HCT116 (cell line): Measurements from ENCODE around the gene TCF7L1. TPM values are rescaled to one million over a fixed set of nuclear protein-coding genes. Genes with fewer than 3 reads are reported as not detected.

Source experiments
- ATAC-seq: fragments of 200-7000 bp; cut with Tn5 transposase; 2 replicates; pipeline ENCODE4 v1.9.1; 2020; ENCODE audit warnings: mild to moderate bottlenecking, moderate library complexity
- BruUV-seq: library from RNA; stranded (reverse); fragments of 400-500 nt; replicated peaks from 2 replicates; lab custom pipeline; 2021; lab: Mats Ljungman, UMichigan
- CTCF ChIA-PET: fragments of 300-600 bp; sonication (Branson Sonifier 250); formaldehyde crosslinking; loops from one replicate; lab custom pipeline; 2021; ENCODE audit warnings: antibody characterized with exemption; lab: Charles Lee
- POLR2A ChIA-PET: fragments of 300-600, 350-600 bp; sonication (Branson Sonifier 250); formaldehyde crosslinking; loops from one replicate; lab custom pipeline; 2021; ENCODE audit warnings: antibody characterized with exemption; lab: Charles Lee
- RAD21 ChIA-PET, 2 experiments: fragments of 300-600 bp; sonication (Branson Sonifier 250); formaldehyde crosslinking; loops; one replicate each; lab custom pipeline; 2023; ENCODE audit warnings: low total read pairs in 2 of 2; ENCODE audit not compliant: uncharacterized antibody in 2 of 2, unreplicated experiment in 2 of 2, low non-redundant PET in 1 of 2; lab: Charles Lee
- DNase-seq: peaks from one replicate; pipeline ENCODE4 v3.0.0-alpha.2; 2010; ENCODE audit warnings: low read depth, low spot score
- H2AFZ ChIP-seq: fragments of 200-600 bp; shearing (Covaris generic), sonication (generic); 2 replicates; pipeline ENCODE4 v1.6.1; 2017; ENCODE audit warnings: low read depth, mixed run types, mixed read lengths, antibody characterized with exemption, low read length; ENCODE audit not compliant: poor library complexity, severe bottlenecking
- H3K27ac ChIP-seq: 2 replicates; pipeline ENCODE4 v1.5.1; 2012; ENCODE audit warnings: low read depth, low read length
- H3K27me3 ChIP-seq: fragments of 200-600 bp; sonication (generic); 2 replicates; pipeline ENCODE4 v1.6.1; 2016; ENCODE audit warnings: mixed run types, low read length, mixed read lengths; ENCODE audit not compliant: insufficient read depth
- H3K36me3 ChIP-seq, 2 experiments: fragments of 200-500 bp in 1 of 2; fragments of 200-600 bp in 1 of 2; sonication (Bioruptor generic) in 1 of 2; sonication (generic) in 1 of 2; 2 replicates each; pipeline versions ENCODE4 v1.5.1 to v1.6.1; 2014 to 2016; ENCODE audit warnings: low read length in 2 of 2, inconsistent platforms in 1 of 2, mixed read lengths in 1 of 2, mixed run types in 1 of 2; ENCODE audit not compliant: insufficient read depth in 2 of 2, control insufficient read depth in 1 of 2
- H3K4me1 ChIP-seq, 2 experiments: fragments of 200-600 bp in 1 of 2; sonication (generic) in 1 of 2; 2 replicates each; pipeline versions ENCODE4 v1.5.1 to v1.6.1; 2012 to 2017; ENCODE audit warnings: low read length in 2 of 2, inconsistent platforms in 1 of 2, mild to moderate bottlenecking in 1 of 2, mixed read lengths in 1 of 2, mixed run types in 1 of 2, moderate library complexity in 1 of 2; ENCODE audit not compliant: insufficient read depth in 2 of 2, control insufficient read depth in 1 of 2
- H3K4me2 ChIP-seq: fragments of 200-600 bp; sonication (generic); 2 replicates; pipeline ENCODE4 v1.6.1; 2017; ENCODE audit warnings: mixed run types, low read length, mixed read lengths
- H3K4me3 ChIP-seq, 2 experiments: fragments of 200-600 bp in 1 of 2; sonication (generic) in 1 of 2; replicated peaks in 1 of 2; 2 replicates each; pipeline ENCODE4 v1.5.1; 2011 to 2016; ENCODE audit warnings: low read length in 2 of 2, control low read depth in 1 of 2, low read depth in 1 of 2, mild to moderate bottlenecking in 1 of 2, mixed read lengths in 1 of 2, mixed run types in 1 of 2
- H3K79me2 ChIP-seq: fragments of 200-600 bp; sonication (generic); 2 replicates; pipeline ENCODE4 v1.6.1; 2017; ENCODE audit warnings: mild to moderate bottlenecking, mixed run types, low read length, moderate library complexity, mixed read lengths; ENCODE audit not compliant: insufficient read depth
- H3K9ac ChIP-seq: fragments of 200-600 bp; sonication (generic); 2 replicates; pipeline ENCODE4 v1.6.1; 2016; ENCODE audit warnings: low read length, mixed read lengths
- H3K9me2 ChIP-seq: fragments of 200-600 bp; sonication (generic), shearing (Covaris generic); 2 replicates; pipeline ENCODE4 v1.6.1; 2017; ENCODE audit warnings: mixed run types, mild to moderate bottlenecking, moderate library complexity; ENCODE audit not compliant: insufficient read depth
- H3K9me3 ChIP-seq, 2 experiments: fragments of 200-500 bp in 1 of 2; fragments of 200-600 bp in 1 of 2; sonication (Bioruptor generic) in 1 of 2; sonication (generic) in 1 of 2; 2 replicates each; pipeline ENCODE4 v1.6.1; 2014 to 2017; ENCODE audit warnings: low read length in 2 of 2, mixed read lengths in 2 of 2, inconsistent platforms in 1 of 2, low read depth in 1 of 2, mild to moderate bottlenecking in 1 of 2, mixed run types in 1 of 2, moderate library complexity in 1 of 2; ENCODE audit not compliant: control insufficient read depth in 1 of 2, insufficient read depth in 1 of 2
- H4K20me1 ChIP-seq: fragments of 200-600 bp; sonication (generic), shearing (Covaris generic); 2 replicates; pipeline ENCODE4 v1.6.1; 2017; ENCODE audit warnings: mixed run types, mild to moderate bottlenecking, moderate library complexity; ENCODE audit not compliant: insufficient read depth
- ATF3 ChIP-seq: IDR thresholded peaks from 2 replicates; pipeline ENCODE4 v1.6.1; 2012
- CBX3 ChIP-seq: IDR thresholded peaks from 2 replicates; pipeline ENCODE4 v1.6.1; 2012; ENCODE audit warnings: low read depth
- CEBPB ChIP-seq: IDR thresholded peaks from 2 replicates; pipeline ENCODE4 v1.6.1; 2012; ENCODE audit warnings: low read depth
- CTCF ChIP-seq, 3 experiments: fragments of 200-600 bp in 1 of 3; sonication (generic) in 1 of 3; IDR thresholded peaks in 2 of 3; conservative IDR thresholded peaks in 1 of 3; 2 replicates each; pipeline ENCODE4 v1.5.1; 2012 to 2017; ENCODE audit warnings: low read depth in 2 of 3, low read length in 2 of 3, antibody characterized with exemption in 1 of 3, borderline replicate concordance in 1 of 3, control low read depth in 1 of 3, mild to moderate bottlenecking in 1 of 3, mixed read lengths in 1 of 3, mixed run types in 1 of 3, moderate library complexity in 1 of 3; ENCODE audit not compliant: insufficient read depth in 1 of 3
- EGR1 ChIP-seq: IDR thresholded peaks from 2 replicates; pipeline ENCODE4 v1.6.1; 2012; ENCODE audit warnings: low read depth
- EZH2phosphoT487 ChIP-seq: fragments of 200-600 bp; IDR thresholded peaks from 2 replicates; pipeline ENCODE4 v1.6.1; 2018; ENCODE audit warnings: antibody characterized with exemption, borderline replicate concordance
- FOSL1 ChIP-seq: IDR thresholded peaks from 2 replicates; pipeline ENCODE4 v1.6.1; 2012; ENCODE audit warnings: low read depth
- JUND ChIP-seq: IDR thresholded peaks from 2 replicates; pipeline ENCODE4 v1.6.1; 2012
- MAX ChIP-seq: IDR thresholded peaks from 2 replicates; pipeline ENCODE4 v1.6.1; 2012
- POLR2A ChIP-seq: IDR thresholded peaks from 2 replicates; pipeline ENCODE4 v1.7.0; 2011; ENCODE audit warnings: borderline replicate concordance; ENCODE audit not compliant: insufficient read depth, insufficient read length; ENCODE audit errors: extremely low read depth
- POLR2AphosphoS5 ChIP-seq: IDR thresholded peaks from 2 replicates; pipeline ENCODE4 v1.6.1; 2011; ENCODE audit warnings: mild to moderate bottlenecking, low read depth, low read length, moderate library complexity
- REST ChIP-seq: IDR thresholded peaks from 2 replicates; pipeline ENCODE4 v1.6.1; 2012; ENCODE audit warnings: low read depth
- SIN3A ChIP-seq: IDR thresholded peaks from 2 replicates; pipeline ENCODE4 v1.6.1; 2012; ENCODE audit warnings: low read depth
- SP1 ChIP-seq: IDR thresholded peaks from 2 replicates; pipeline ENCODE4 v1.6.1; 2012; ENCODE audit warnings: low read depth
- SRF ChIP-seq: IDR thresholded peaks from 2 replicates; pipeline ENCODE4 v1.6.1; 2012; ENCODE audit warnings: low read depth
- TCF7L2 ChIP-seq: IDR thresholded peaks from 2 replicates; pipeline ENCODE4 v1.7.0; 2011; ENCODE audit warnings: borderline replicate concordance, inconsistent platforms; ENCODE audit not compliant: insufficient read depth, insufficient read length; ENCODE audit errors: extremely low read depth
- ZFX ChIP-seq: fragments of 450-650 bp; IDR thresholded peaks from 2 replicates; pipeline ENCODE4 v1.6.1; 2017
- ZNF274 ChIP-seq: fragments of 200-500 bp; sonication (Bioruptor generic); IDR thresholded peaks from 2 replicates; pipeline ENCODE4 v1.6.1; 2014; ENCODE audit warnings: mild to moderate bottlenecking, low read depth, low read length, inconsistent platforms
- intact Hi-C: fragments of 100-400 bp; cut with micrococcal nuclease; formaldehyde crosslinking; loops from 2 replicates; pipeline ENCODE4 v1.10.0; 2022
- total RNA-seq: library from RNA; stranded (reverse); gene quantifications from one replicate; pipeline ENCODE4 v1.2.1, GENCODE V29; 2021; ENCODE audit not compliant: unreplicated experiment

TCF7L1 gene
- total RNA-seq, 1 experiment from 2014 or later, result 10.3 TPM

GRCh38 chr2:85275984-85276540, 142.9 kb downstream of the TCF7L1 start:
- CTCF ChIA-PET, result interaction anchor here (0.9 to 2.6 kb wide), 2 partner anchors 10 to 118 kb away, joined by 3 to 10 read pairs; no protein-coding TSS in a partner anchor
- POLR2A ChIA-PET, result no interaction called here
- no peak for DNase-seq
- peaks cover 6 to 8% of the 10 kb centered on the region in 2 experiments for H3K4me1 ChIP-seq
- no peaks in the 10 kb centered on the region for H3K9me2 ChIP-seq
- H3K9me3 ChIP-seq, result no peaks in the 10 kb centered on the region
- H4K20me1 ChIP-seq, result no peaks in the 10 kb centered on the region
- ATAC-seq, result no peak
- no peak for TF ChIP-seq EGR1
- no peak for TF ChIP-seq ATF3
- TF ChIP-seq SRF, result no peak
- no peak for TF ChIP-seq ZNF274
- no peak for TF ChIP-seq FOSL1
- TF ChIP-seq REST, result no peak
- no peak for TF ChIP-seq POLR2A
- TF ChIP-seq SIN3A, result no peak
- no peak for TF ChIP-seq CTCF (IDR thresholded peaks at IDR 0.05 in 2 of 3, conservative IDR thresholded peaks at IDR 0.05 in 1 of 3; ENCODE audit: borderline replicate concordance in 1 of 3, insufficient read depth in 1 of 3, low read depth in 2 of 3, low read length in 2 of 3)
- TF ChIP-seq EZH2phosphoT487, result no peak
- TF ChIP-seq SP1, result no peak
- TF ChIP-seq TCF7L2, result no peak
- TF ChIP-seq JUND, result no peak
- TF ChIP-seq CBX3, result no peak
- TF ChIP-seq POLR2AphosphoS5, result no peak
- no peak for TF ChIP-seq CEBPB
- TF ChIP-seq MAX, result no peak
- TF ChIP-seq ZFX, result no peak
- H3K27me3 ChIP-seq, result no peaks in the 10 kb centered on the region; the same call in 1 of the 2 replicates
- H2AFZ ChIP-seq, result no peak overlapping the region
- H3K27ac ChIP-seq, result no peak overlapping the region
- no peak overlapping the region for H3K9ac ChIP-seq
- no TSS peak for BruUV-seq
- RAD21 ChIA-PET, result no interaction called here
- no peaks in the 10 kb centered on the region for H3K79me2 ChIP-seq
- H3K4me2 ChIP-seq, result no peak overlapping the region
- no peak overlapping the region for H3K4me3 ChIP-seq
- intact Hi-C loops, result no loop called here
- no peaks in the 10 kb centered on the region for H3K36me3 ChIP-seq
